Gastrocnemius medialis (tissue), 4 donors: ENCODE measurements around the gene NPTN. TPM values are rescaled to one million over a fixed set of nuclear protein-coding genes. Genes with fewer than 3 reads are reported as not detected.
A peak's percentile ranks its signal among the peaks of the same experiment; 100 is the strongest.

ENCODE experiments used
- ATAC-seq, 2 donors: fragments of 150-250 bp; one replicate each; pipeline ENCODE4 v1.9.1; 2016
- DNase-seq, 2 donors: peaks; one replicate each; pipeline ENCODE4 v3.0.0-alpha.2; 2019
- H3K27ac ChIP-seq, 4 donors: fragments of 200-600 bp; sonication (generic); 1 replicate in 1 of 4; 2 replicates in 3 of 4; pipeline ENCODE4 v1.5.1; 2016 to 2018; ENCODE audit warnings: mild to moderate bottlenecking in 2 of 4, moderate library complexity in 1 of 4
- H3K27me3 ChIP-seq, 3 donors: fragments of 200-600 bp; sonication (generic) in 2 of 3; 1 replicate in 1 of 3; 2 replicates in 2 of 3; pipeline versions ENCODE4 v1.5.1 to v1.6.0; 2016 to 2019; ENCODE audit warnings: mild to moderate bottlenecking in 1 of 3, moderate library complexity in 1 of 3
- H3K36me3 ChIP-seq, 2 donors: fragments of 200-600 bp; sonication (generic) in 1 of 2; one replicate each; pipeline ENCODE4 v1.5.1; 2017 to 2018
- H3K4me1 ChIP-seq, 2 donors: fragments of 200-600 bp; sonication (generic) in 1 of 2; one replicate each; pipeline ENCODE4 v1.5.1; 2016 to 2017; ENCODE audit warnings: mild to moderate bottlenecking in 2 of 2
- H3K4me3 ChIP-seq, 4 donors: fragments of 200-600 bp; sonication (generic) in 3 of 4; 1 replicate in 1 of 4; 2 replicates in 3 of 4; pipeline ENCODE4 v1.5.1; 2016 to 2019; ENCODE audit warnings: mild to moderate bottlenecking in 2 of 4
- H3K9me3 ChIP-seq, 3 donors: fragments of 200-600 bp; sonication (generic) in 2 of 3; 1 replicate in 1 of 3; 2 replicates in 2 of 3; pipeline ENCODE4 v1.5.1; 2016 to 2019
- CTCF ChIP-seq, 5 experiments: fragments of 450-650 bp in 3 of 5; fragments of 200-600 bp in 2 of 5; sonication (generic) in 2 of 5; IDR thresholded peaks in 4 of 5; conservative IDR thresholded peaks in 1 of 5; 1 replicate in 4 of 5; 2 replicates in 1 of 5; pipeline ENCODE4 v1.5.1; 2016 to 2019; ENCODE audit warnings: antibody characterized with exemption in 5 of 5, mild to moderate bottlenecking in 3 of 5, moderate library complexity in 3 of 5
- POLR2A ChIP-seq, 2 donors: fragments of 450-650 bp; IDR thresholded peaks; one replicate each; pipeline ENCODE4 v1.6.1; 2017; ENCODE audit warnings: antibody characterized with exemption in 2 of 2, mild to moderate bottlenecking in 2 of 2, moderate library complexity in 2 of 2
- in situ Hi-C, 4 donors: fragments of 200-750 bp; cut with MboI; loops; one replicate each; pipeline versions ENCODE4 v1.15.0 to v1.8.0; 2017; ENCODE audit warnings: low sequenced_read_pairs in 4 of 4
- intact Hi-C: fragments of 100-400 bp; cut with DNase I; formaldehyde crosslinking; loops from one replicate; pipeline ENCODE4 v1.15.1; 2023; ENCODE audit warnings: low total_unique reads
- total RNA-seq, 4 donors: library from RNA; depleted of rRNA; stranded (reverse); fragments of >200 nt; gene quantifications; one replicate each; pipeline versions ENCODE4 v1.1.0 to v1.2.3, GENCODE V29; 2016

NPTN gene
- total RNA-seq, 4 donors from 2014 or later, result 26.5 to 32.9 (median 29.7) TPM

GRCh38 chr15:73626072-73626471 is 7.1 kb downstream of the NPTN start:
- DNase-seq, result no peak
- no peak overlapping the region for H3K4me3 ChIP-seq
- intact Hi-C loops, result no loop called here
- H3K9me3 ChIP-seq, result no peaks in the 10 kb centered on the region
- no peak for TF ChIP-seq POLR2A (IDR thresholded peaks at IDR 0.05)
- no peak for TF ChIP-seq CTCF (IDR thresholded peaks at IDR 0.05 in 4 of 5, conservative IDR thresholded peaks at IDR 0.05 in 1 of 5)
- no peak overlapping the region for H3K27ac ChIP-seq
- ATAC-seq, result no peak
- in situ Hi-C loops, result no loop called here
- H3K4me1 ChIP-seq, result peaks cover 78 to 83% of the 10 kb centered on the region in 2 donors
- no peaks in the 10 kb centered on the region for H3K27me3 ChIP-seq
- no peaks in the 10 kb centered on the region for H3K36me3 ChIP-seq

- ATAC-seq, result no peak
- DNase-seq, result no peak
- Histone ChIP-seq H3K27ac (peak overlapping the region in 2 of 4 donors; percentile 0 to 12), H3K4me1 (peaks cover 77 to 83% of the 10 kb centered on the region in 2 donors), H3K27me3 (no peaks in the 10 kb centered on the region), H3K36me3 (no peaks in the 10 kb centered on the region), H3K9me3 (no peaks in the 10 kb centered on the region), H3K4me3 (no peak overlapping the region)
- intact Hi-C loops (no loop called here), in situ Hi-C loops (no loop called here)
- TF ChIP-seq CTCF (IDR thresholded peaks at IDR 0.05 in 4 of 5, conservative IDR thresholded peaks at IDR 0.05 in 1 of 5), result no peak
- no peak for TF ChIP-seq POLR2A (IDR thresholded peaks at IDR 0.05)
Observed at GRCh38 chr15:73624530-73624929, 8.7 kb downstream of the NPTN start.

- intact Hi-C loops, result no loop called here
- DNase-seq (no peak), ATAC-seq (no peak)
- Histone ChIP-seq H3K36me3 (no peaks in the 10 kb centered on the region), H3K27me3 (no peaks in the 10 kb centered on the region), H3K9me3 (no peaks in the 10 kb centered on the region), H3K27ac (peak overlapping the region in 2 of 4 donors; percentile 6 to 14), H3K4me3 (peak overlapping the region in 1 of 4 donors; percentile 3), H3K4me1 (peaks cover 67 to 73% of the 10 kb centered on the region in 2 donors)
- in situ Hi-C loops, result no loop called here
- TF ChIP-seq POLR2A (IDR thresholded peaks at IDR 0.05) (no peak), CTCF (IDR thresholded peaks at IDR 0.05 in 4 of 5, conservative IDR thresholded peaks at IDR 0.05 in 1 of 5) (no peak)
Observed at GRCh38 chr15:73621286-73621826, 11.8 kb downstream of the NPTN start.

GRCh38 chr15:73620078-73620477 is 13.1 kb downstream of the NPTN start:
- intact Hi-C loops, result no loop called here
- Histone ChIP-seq H3K9me3 (no peaks in the 10 kb centered on the region), H3K27me3 (no peaks in the 10 kb centered on the region), H3K4me1 (peaks cover 67 to 72% of the 10 kb centered on the region in 2 donors), H3K36me3 (no peaks in the 10 kb centered on the region), H3K27ac (peak overlapping the region in 2 of 4 donors; percentile 3 to 41), H3K4me3 (no peak overlapping the region)
- in situ Hi-C loops, result no loop called here
- TF ChIP-seq POLR2A (IDR thresholded peaks at IDR 0.05) (no peak), CTCF (IDR thresholded peaks at IDR 0.05 in 4 of 5, conservative IDR thresholded peaks at IDR 0.05 in 1 of 5) (no peak)
- DNase-seq (no peak), ATAC-seq (peak; percentile 75 to 77)

GRCh38 chr15:73617913-73618312 is 15.3 kb downstream of the NPTN start:
- ATAC-seq (no peak), DNase-seq (no peak)
- TF ChIP-seq CTCF (IDR thresholded peaks at IDR 0.05 in 4 of 5, conservative IDR thresholded peaks at IDR 0.05 in 1 of 5), result no peak
- TF ChIP-seq POLR2A (IDR thresholded peaks at IDR 0.05), result no peak
- intact Hi-C loops (no loop called here), in situ Hi-C loops (no loop called here)
- Histone ChIP-seq H3K4me1 (peaks cover 60 to 62% of the 10 kb centered on the region in 2 donors), H3K27ac (peak overlapping the region in 2 of 4 donors; percentile 1 to 24), H3K36me3 (no peaks in the 10 kb centered on the region), H3K27me3 (no peaks in the 10 kb centered on the region), H3K9me3 (no peaks in the 10 kb centered on the region), H3K4me3 (no peak overlapping the region)
